Measurements from ENCODE around the gene CELSR2.

DNA sequence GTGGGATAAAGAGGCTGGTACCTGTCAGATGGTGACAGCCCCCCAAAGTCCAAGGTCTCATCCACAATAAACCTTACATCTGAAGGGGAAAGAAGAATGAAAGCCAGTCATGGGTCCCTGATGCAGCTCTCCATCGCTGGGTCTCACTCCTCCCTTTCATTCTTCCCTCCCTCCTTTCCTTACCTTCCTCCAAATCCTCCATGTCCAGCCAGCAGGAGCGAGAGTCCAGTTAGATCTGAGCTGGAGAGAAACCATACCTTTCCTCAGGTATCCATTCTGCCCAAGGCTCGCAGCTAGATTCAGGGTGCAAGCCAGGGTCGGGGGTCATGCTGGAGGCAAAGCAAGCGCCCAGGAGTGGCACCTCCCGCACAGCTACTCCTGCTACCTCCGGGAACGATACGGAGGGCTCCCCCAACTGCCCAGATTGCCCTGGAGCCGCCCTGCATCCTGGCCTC lies 33.2 kb downstream of the CELSR2 start:
- TF ChIP-seq, protein P1, sequence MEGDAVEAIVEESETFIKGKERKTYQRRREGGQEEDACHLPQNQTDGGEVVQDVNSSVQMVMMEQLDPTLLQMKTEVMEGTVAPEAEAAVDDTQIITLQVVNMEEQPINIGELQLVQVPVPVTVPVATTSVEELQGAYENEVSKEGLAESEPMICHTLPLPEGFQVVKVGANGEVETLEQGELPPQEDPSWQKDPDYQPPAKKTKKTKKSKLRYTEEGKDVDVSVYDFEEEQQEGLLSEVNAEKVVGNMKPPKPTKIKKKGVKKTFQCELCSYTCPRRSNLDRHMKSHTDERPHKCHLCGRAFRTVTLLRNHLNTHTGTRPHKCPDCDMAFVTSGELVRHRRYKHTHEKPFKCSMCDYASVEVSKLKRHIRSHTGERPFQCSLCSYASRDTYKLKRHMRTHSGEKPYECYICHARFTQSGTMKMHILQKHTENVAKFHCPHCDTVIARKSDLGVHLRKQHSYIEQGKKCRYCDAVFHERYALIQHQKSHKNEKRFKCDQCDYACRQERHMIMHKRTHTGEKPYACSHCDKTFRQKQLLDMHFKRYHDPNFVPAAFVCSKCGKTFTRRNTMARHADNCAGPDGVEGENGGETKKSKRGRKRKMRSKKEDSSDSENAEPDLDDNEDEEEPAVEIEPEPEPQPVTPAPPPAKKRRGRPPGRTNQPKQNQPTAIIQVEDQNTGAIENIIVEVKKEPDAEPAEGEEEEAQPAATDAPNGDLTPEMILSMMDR (IDR thresholded peaks at IDR 0.05; ENCODE audit: borderline replicate concordance, extremely low read depth, low read length, poor library complexity, severe bottlenecking), result no peak
- no peak for TF ChIP-seq EZH2 (IDR thresholded peaks at IDR 0.05; ENCODE audit: borderline replicate concordance, low read depth, low read length, severe bottlenecking)

Measured in DND-41 (cell line).